HepG2 (cell line): Measurements from ENCODE around the gene ATP5MG.

Source experiments
- ADNP ChIP-seq: sonication (generic); formaldehyde crosslinking; IDR thresholded peaks from 2 replicates; pipeline ENCODE4 v1.4.0; 2020; ENCODE audit warnings: missing genetic modification reagents
- ESRRA ChIP-seq: sonication (generic); formaldehyde crosslinking; IDR thresholded peaks from 2 replicates; pipeline ENCODE4 v1.5.1; 2020; ENCODE audit warnings: mild to moderate bottlenecking, low read depth, missing genetic modification reagents
- GTF2F1 ChIP-seq: fragments of 150-350 bp; IDR thresholded peaks from 2 replicates; pipeline ENCODE4 v1.6.1; 2014; ENCODE audit warnings: low read length
- JUNB ChIP-seq: sonication (generic); formaldehyde crosslinking; IDR thresholded peaks from 2 replicates; pipeline ENCODE4 v1.8.0; 2022; ENCODE audit warnings: missing genetic modification reagents, mild to moderate bottlenecking, borderline replicate concordance
- MAZ ChIP-seq, 2 experiments: sonication (generic) in 1 of 2; formaldehyde crosslinking in 1 of 2; IDR thresholded peaks; 2 replicates each; pipeline versions ENCODE4 v1.5.0 to v1.6.1; 2012 to 2020; ENCODE audit warnings: low read depth in 2 of 2, mild to moderate bottlenecking in 2 of 2, borderline replicate concordance in 1 of 2, improper control_type of control experiment in 1 of 2, low read length in 1 of 2, missing genetic modification reagents in 1 of 2, moderate library complexity in 1 of 2
- MXI1 ChIP-seq: IDR thresholded peaks from 3 replicates; pipeline ENCODE4 v1.6.1; 2012; ENCODE audit warnings: low read depth, low read length, inconsistent platforms, borderline replicate concordance
- POGZ ChIP-seq: sonication (generic); formaldehyde crosslinking; IDR thresholded peaks from 2 replicates; pipeline ENCODE4 v1.4.0; 2020; ENCODE audit warnings: mild to moderate bottlenecking, missing genetic modification reagents
- POLR2AphosphoS5 ChIP-seq: IDR thresholded peaks from 2 replicates; pipeline ENCODE4 v1.6.1; 2012; ENCODE audit warnings: low read depth, low read length
- UBTF ChIP-seq: sonication (generic); formaldehyde crosslinking; IDR thresholded peaks from 2 replicates; pipeline ENCODE4 v1.4.0; 2020; ENCODE audit warnings: mild to moderate bottlenecking, missing genetic modification reagents
- ZSCAN29 ChIP-seq: sonication (generic); formaldehyde crosslinking; conservative IDR thresholded peaks from 2 replicates; pipeline ENCODE4 v1.4.0; 2020; ENCODE audit warnings: mild to moderate bottlenecking, missing genetic modification reagents
- TF ChIP-seq, protein P1 (sequence below): sonication (generic); formaldehyde crosslinking; conservative IDR thresholded peaks from 2 replicates; pipeline ENCODE4 v1.8.1; 2023; ENCODE audit warnings: missing genetic modification reagents

DNA sequence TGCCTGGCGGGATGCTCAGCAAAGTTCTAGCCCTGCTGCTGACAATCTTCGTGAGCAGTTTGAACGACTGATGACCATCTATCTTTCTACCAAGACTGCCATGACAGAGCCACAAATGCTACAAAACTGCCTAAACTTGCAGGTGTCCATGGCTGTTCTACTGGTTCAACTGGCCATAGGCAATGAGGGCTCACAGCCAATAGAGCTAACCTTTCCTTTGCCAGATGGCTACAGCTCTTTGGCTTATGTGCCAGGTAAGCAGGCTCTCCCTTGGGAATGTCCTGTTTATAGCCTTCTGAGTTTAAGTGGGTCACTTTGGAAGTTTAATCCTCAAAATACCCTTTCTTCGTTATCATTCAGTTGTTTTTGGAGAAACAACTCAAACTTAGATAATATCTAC is 21.9 kb upstream of the ATP5MG start:
- no peak for TF ChIP-seq ESRRA (CRISPR knock-in tag)
- TF ChIP-seq MAZ (IDR thresholded peaks at IDR 0.05; ENCODE audit: borderline replicate concordance, low read depth, low read length), result no peak
- TF ChIP-seq MAZ (CRISPR knock-in tag; IDR thresholded peaks at IDR 0.05; ENCODE audit: low read depth), result no peak
- no peak for TF ChIP-seq POLR2AphosphoS5
- TF ChIP-seq, protein P1, sequence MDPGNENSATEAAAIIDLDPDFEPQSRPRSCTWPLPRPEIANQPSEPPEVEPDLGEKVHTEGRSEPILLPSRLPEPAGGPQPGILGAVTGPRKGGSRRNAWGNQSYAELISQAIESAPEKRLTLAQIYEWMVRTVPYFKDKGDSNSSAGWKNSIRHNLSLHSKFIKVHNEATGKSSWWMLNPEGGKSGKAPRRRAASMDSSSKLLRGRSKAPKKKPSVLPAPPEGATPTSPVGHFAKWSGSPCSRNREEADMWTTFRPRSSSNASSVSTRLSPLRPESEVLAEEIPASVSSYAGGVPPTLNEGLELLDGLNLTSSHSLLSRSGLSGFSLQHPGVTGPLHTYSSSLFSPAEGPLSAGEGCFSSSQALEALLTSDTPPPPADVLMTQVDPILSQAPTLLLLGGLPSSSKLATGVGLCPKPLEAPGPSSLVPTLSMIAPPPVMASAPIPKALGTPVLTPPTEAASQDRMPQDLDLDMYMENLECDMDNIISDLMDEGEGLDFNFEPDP, result no peak
- no peak for TF ChIP-seq JUNB (CRISPR knock-in tag)
- no peak for TF ChIP-seq GTF2F1
- no peak for TF ChIP-seq POGZ
- no peak for TF ChIP-seq ADNP
- TF ChIP-seq UBTF (CRISPR knock-in tag), result no peak
- no peak for TF ChIP-seq MXI1
- TF ChIP-seq ZSCAN29 (CRISPR knock-in tag), result no peak
